Lower leg skin (tissue), 3 donors: Measurements from ENCODE around the gene GLIS2.

Experiments
- CTCF ChIP-seq, 3 donors: fragments of 450-650 bp; IDR thresholded peaks; one replicate each; pipeline ENCODE4 v1.5.1; 2016; ENCODE audit warnings: antibody characterized with exemption in 3 of 3, mild to moderate bottlenecking in 3 of 3, moderate library complexity in 2 of 3
- POLR2A ChIP-seq, 2 donors: fragments of 450-650 bp; IDR thresholded peaks; one replicate each; pipeline ENCODE4 v1.6.1; 2016 to 2017; ENCODE audit warnings: antibody characterized with exemption in 2 of 2, mild to moderate bottlenecking in 1 of 2, moderate library complexity in 1 of 2

GRCh38 chr16:4381935-4382794, 66.3 kb downstream of the GLIS2 start:
- no peak for TF ChIP-seq CTCF (IDR thresholded peaks at IDR 0.05)
- TF ChIP-seq POLR2A (IDR thresholded peaks at IDR 0.05), result no peak
